Psoas muscle (tissue), 8 donors: ENCODE measurements around the gene HMGXB3. TPM values are rescaled to one million over a fixed set of nuclear protein-coding genes. Genes with fewer than 3 reads are reported as not detected.
"Not testable (repeated sequence)": the region's sequence is repeated elsewhere in the genome, so short reads cannot be mapped to it uniquely, and the experiment has no call there.

Experiments used
- ATAC-seq, 4 donors: fragments of 200-7000 bp; cut with Tn5 transposase; one replicate each; pipeline ENCODE4 v1.9.1; 2020; ENCODE audit warnings: moderate library complexity in 3 of 4, mild to moderate bottlenecking in 2 of 4
- DNase-seq, 2 donors: peaks; one replicate each; pipeline ENCODE4 v3.0.0-alpha.2; 2020
- H3K27ac ChIP-seq: fragments of 200-600 bp; one replicate; pipeline ENCODE4 v1.8.0; 2022
- H3K27me3 ChIP-seq, 3 donors: fragments of 200-600 bp in 1 of 3; one replicate each; pipeline versions ENCODE4 v1.6.1 to v1.8.0; 2013 to 2022; ENCODE audit warnings: low read length in 2 of 3, mild to moderate bottlenecking in 2 of 3, moderate library complexity in 1 of 3; ENCODE audit not compliant: insufficient read depth in 3 of 3
- H3K36me3 ChIP-seq, 2 donors: fragments of 200-600 bp in 1 of 2; one replicate each; pipeline versions ENCODE4 v1.6.1 to v1.8.0; 2013 to 2022; ENCODE audit warnings: low read depth in 1 of 2, mild to moderate bottlenecking in 1 of 2, moderate library complexity in 1 of 2; ENCODE audit not compliant: insufficient read depth in 1 of 2
- H3K4me1 ChIP-seq: fragments of 200-600 bp; one replicate; pipeline ENCODE4 v1.8.0; 2022
- H3K4me3 ChIP-seq: fragments of 200-600 bp; one replicate; pipeline ENCODE4 v1.8.0; 2022; ENCODE audit warnings: mild to moderate bottlenecking
- H3K9me3 ChIP-seq: fragments of 200-600 bp; one replicate; pipeline ENCODE4 v1.8.0; 2022
- CTCF ChIP-seq: fragments of 200-600 bp; IDR thresholded peaks from one replicate; pipeline ENCODE4 v1.8.0; 2022; ENCODE audit warnings: antibody characterized with exemption
- WGBS, 3 donors: extraction: QIAGEN DNeasy Blood & Tissue Kit; methylation state at CpG; one replicate each; pipeline versions ENCODE4 v1.1.6 to v1.1.7; 2013; 5-methylcytosine and 5-hydroxymethylcytosine counted together
- intact Hi-C, 2 donors: fragments of 100-400 bp; cut with DNase I; formaldehyde crosslinking; loops; one replicate each; pipeline versions ENCODE4 v1.11.0 to v1.14.2; 2022
- polyA plus RNA-seq, 3 donors: library from polyadenylated mRNA; stranded (reverse); fragments of 200-250 nt; gene quantifications; one replicate each; pipeline ENCODE4 v1.2.3, GENCODE V29; 2013
- total RNA-seq, 4 donors: library from RNA; stranded (reverse); fragmentation: NEBNext Ultra II Directional in 2 of 4; extraction: Animal tissue kit (Norgen Biotek cat#: 25700) in 2 of 4; gene quantifications; one replicate each; pipeline versions ENCODE4 v1.2.1 to v1.2.4, GENCODE V29; 2021 to 2023
- donor health status: healthy with polysubstance abuse.
- donor health status: DM: no; HTN: no; CAD: no; lungs with moderate emphysema.
- donor health status: Bipolar disorder and iron deficiency.
- donor health status: healthy.
- donor health status: DM: yes; HTN: yes; CAD: no.
- donor health status: DM: no; HTN: no; CAD: no.
- donor health status: DM: no; HTN: no; CAD: no.
- donor health status: DM: yes; HTN: yes; CAD: no.

Gene HMGXB3
- total and polyA plus RNA-seq, 7 donors, result 8.6 to 23.2 (median 15.4) TPM

GRCh38 chr5:150044712-150045111 lies 44.2 kb downstream of the HMGXB3 start:
- Histone ChIP-seq H3K4me1 (peaks cover 32% of the 10 kb centered on the region), H3K27me3 (no peaks in the 10 kb centered on the region), H3K9me3 (no peaks in the 10 kb centered on the region), H3K36me3 (peaks cover 30 to 97% of the 10 kb centered on the region in 2 donors), H3K4me3 (no peak overlapping the region), H3K27ac (no peak overlapping the region)
- ATAC-seq (no peak), DNase-seq (no peak)
- no peak for TF ChIP-seq CTCF
- intact Hi-C loops, result no loop called here
- 78 to 95% (median 84%) methylated on average over 7 of the region's 7 CpGs for WGBS, 3 donors

DNA sequence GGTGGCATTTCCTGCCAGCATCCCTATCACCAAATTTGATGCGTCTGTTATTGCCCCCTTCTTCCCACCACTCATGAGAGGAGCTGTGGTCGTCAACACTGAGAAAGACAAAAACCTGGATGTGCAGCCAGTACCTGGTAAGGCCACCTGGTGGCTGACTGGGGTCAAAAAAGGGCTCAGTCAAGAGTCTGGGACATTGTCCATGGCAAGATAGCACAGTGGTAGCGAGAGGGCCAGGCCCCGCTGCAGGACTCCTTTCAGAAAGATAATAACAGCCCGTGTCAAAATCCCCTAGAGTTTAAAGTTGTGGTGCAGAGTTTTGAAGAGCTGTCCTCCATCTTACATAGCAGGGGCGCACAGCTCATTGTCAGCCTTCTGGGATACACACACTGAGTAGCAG lies 45.0 kb downstream of the HMGXB3 start:
- WGBS, 3 donors, result 90 to 95% (median 92%) methylated on average over 6 of the region's 6 CpGs
- H3K27ac ChIP-seq, result no peak overlapping the region
- no peak for TF ChIP-seq CTCF
- intact Hi-C loops, result no loop called here
- no peak for DNase-seq
- no peaks in the 10 kb centered on the region for H3K27me3 ChIP-seq
- H3K9me3 ChIP-seq, result no peaks in the 10 kb centered on the region
- no peak for ATAC-seq
- H3K4me1 ChIP-seq, result peaks cover 32% of the 10 kb centered on the region
- peaks cover 31 to 97% of the 10 kb centered on the region in 2 donors for H3K36me3 ChIP-seq
- H3K4me3 ChIP-seq, result no peak overlapping the region

DNA sequence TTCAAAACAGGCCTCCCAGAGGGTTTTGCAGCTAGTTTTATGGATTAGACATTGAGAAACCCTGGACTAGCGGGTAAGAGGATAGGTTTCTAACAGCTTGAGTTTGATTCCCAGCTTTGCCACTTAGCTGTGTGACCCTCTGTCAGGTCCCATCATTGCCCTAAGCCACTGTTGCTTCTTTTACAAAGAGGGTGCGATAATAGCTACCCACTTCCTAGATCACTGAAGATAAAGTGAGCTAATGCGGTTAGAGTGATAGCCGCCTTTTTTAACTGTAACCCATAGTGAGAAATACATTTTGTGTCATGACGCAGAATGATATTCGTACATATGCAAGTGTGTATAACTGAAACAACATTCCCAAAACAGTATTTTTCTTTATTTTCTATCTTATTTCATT lies 45.5 kb downstream of the HMGXB3 start:
- H3K4me1 ChIP-seq, result peaks cover 32% of the 10 kb centered on the region
- H3K36me3 ChIP-seq, result peaks cover 29 to 97% of the 10 kb centered on the region in 2 donors
- no peak for ATAC-seq
- TF ChIP-seq CTCF, result no peak
- no peaks in the 10 kb centered on the region for H3K27me3 ChIP-seq
- no peak overlapping the region for H3K27ac ChIP-seq
- no peak for DNase-seq
- 80 to 97% (median 94%) methylated on average over 6 of the region's 6 CpGs for WGBS, 3 donors
- intact Hi-C loops, result no loop called here
- no peak overlapping the region for H3K4me3 ChIP-seq
- no peaks in the 10 kb centered on the region for H3K9me3 ChIP-seq

GRCh38 chr5:150050172-150050811 lies 49.8 kb downstream of the HMGXB3 start:
- H3K36me3 ChIP-seq, result peaks cover 43 to 99% of the 10 kb centered on the region in 2 donors
- 87 to 92% (median 88%) methylated on average over 14 of the region's 14 CpGs for WGBS, 3 donors
- intact Hi-C loops, H3K4me3 ChIP-seq, H3K27ac ChIP-seq, H3K27me3 ChIP-seq, H3K9me3 ChIP-seq, H3K4me1 ChIP-seq: not testable (repeated sequence)
- DNase-seq (peak in 1 of 2 donors; percentile 33), ATAC-seq (peak in 3 of 4 donors; percentile 22 to 63 (median 40))

DNA sequence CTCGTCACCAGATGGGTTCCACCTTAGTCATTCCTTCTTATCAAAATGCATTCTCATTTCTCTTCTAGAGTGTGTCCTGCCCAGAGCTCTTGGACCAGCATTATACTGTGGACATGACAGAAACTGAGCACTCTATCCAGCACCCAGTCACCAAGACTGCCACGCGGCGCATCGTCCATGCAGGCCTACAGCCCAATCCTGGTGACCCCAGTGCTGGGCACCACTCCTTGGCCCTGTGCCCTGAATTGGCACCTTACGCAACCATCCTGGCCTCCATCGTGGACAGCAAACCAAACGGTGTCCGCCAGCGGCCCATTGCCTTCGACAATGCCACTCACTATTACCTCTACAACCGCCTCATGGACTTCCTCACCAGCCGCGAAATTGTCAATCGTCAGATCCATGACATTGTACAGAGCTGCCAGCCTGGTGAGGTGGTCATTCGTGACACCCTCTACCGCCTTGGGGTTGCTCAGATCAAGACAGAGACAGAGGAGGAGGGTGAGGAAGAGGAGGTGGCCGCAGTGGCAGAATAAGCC lies 51.2 kb downstream of the HMGXB3 start:
- Histone ChIP-seq H3K9me3 (no peaks in the 10 kb centered on the region), H3K27me3 (no peaks in the 10 kb centered on the region), H3K36me3 (peaks cover 39 to 97% of the 10 kb centered on the region in 2 donors), H3K4me1 (no peaks in the 10 kb centered on the region), H3K4me3 (no peak overlapping the region), H3K27ac (no peak overlapping the region)
- ATAC-seq (peak in 1 of 4 donors; percentile 25), DNase-seq (peak in 1 of 2 donors; percentile 47)
- WGBS, 3 donors, result 85 to 89% (median 86%) methylated on average over 18 of the region's 18 CpGs
- intact Hi-C loops, result no loop called here
- TF ChIP-seq CTCF, result no peak
